ENCODE measurements around the gene MRE11.

The MRE11 gene

GRCh38 chr11:94424662-94425061, 69.0 kb downstream of the MRE11 start:
- Histone ChIP-seq H4K12ac (ENCODE audit: low read depth, low read length) (no peak overlapping the region), H3K23ac (ENCODE audit: low read length) (no peak overlapping the region), H3K4me1 (ENCODE audit: control insufficient read depth in 1 of 2, insufficient read depth in 2 of 2, low read length in 2 of 2) (no peaks in the 10 kb centered on the region), H4K91ac (ENCODE audit: low read depth, low read length) (no peak overlapping the region), H3K27me3 (ENCODE audit: insufficient read depth, low read length) (no peaks in the 10 kb centered on the region), H3K9me3 (ENCODE audit: insufficient read depth, low read depth, low read length) (no peaks in the 10 kb centered on the region), H4K8ac (ENCODE audit: low read depth, low read length) (no peak overlapping the region), H2BK12ac (ENCODE audit: low read length) (no peak overlapping the region), H3K4me2 (ENCODE audit: low read length) (no peak overlapping the region), H3K27ac (ENCODE audit: low read depth, low read length) (no peak overlapping the region), H2AK5ac (ENCODE audit: low read length) (no peak overlapping the region), H3K4ac (ENCODE audit: low read depth, low read length) (no peak overlapping the region), H3K4me3 (ENCODE audit: low read depth, low read length) (no peak overlapping the region), H2BK120ac (ENCODE audit: insufficient read depth, low read length, poor library complexity) (no peak overlapping the region), H3K18ac (ENCODE audit: low read length) (no peak overlapping the region), H3K79me2 (ENCODE audit: control insufficient read depth, insufficient read depth, low read length, poor library complexity) (no peaks in the 10 kb centered on the region), H3K9ac (ENCODE audit: low read length) (no peak overlapping the region), H3K14ac (ENCODE audit: low read length) (no peak overlapping the region), H2AFZ (ENCODE audit: insufficient read depth, low read length, poor library complexity) (no peak overlapping the region), H3K36me3 (ENCODE audit: control insufficient read depth in 1 of 2, insufficient read depth in 2 of 2, low read length in 2 of 2) (peaks cover 4 to 12% of the 10 kb centered on the region in 2 experiments), H2BK5ac (ENCODE audit: low read depth, low read length, poor library complexity) (no peak overlapping the region), H3K79me1 (ENCODE audit: low read length) (no peaks in the 10 kb centered on the region)
- DNase-seq, result peak in 1 of 2 donors; percentile 59
- WGBS (ENCODE audit: extremely low coverage, insufficient coverage, insufficient read length), result no CpG with 5 or more reads among the region's 2 CpGs

- no peak overlapping the region for H2AK5ac ChIP-seq (ENCODE audit: low read length)
- H3K23ac ChIP-seq (ENCODE audit: low read length), result no peak overlapping the region
- no peak overlapping the region for H2AFZ ChIP-seq (ENCODE audit: insufficient read depth, low read length, poor library complexity)
- peaks cover 4 to 9% of the 10 kb centered on the region in 2 experiments for H3K36me3 ChIP-seq (ENCODE audit: control insufficient read depth in 1 of 2, insufficient read depth in 2 of 2, low read length in 2 of 2)
- no peak overlapping the region for H4K8ac ChIP-seq (ENCODE audit: low read depth, low read length)
- no peak overlapping the region for H3K27ac ChIP-seq (ENCODE audit: low read depth, low read length)
- no peak overlapping the region for H3K4me3 ChIP-seq (ENCODE audit: low read depth, low read length)
- no peak overlapping the region for H3K9ac ChIP-seq (ENCODE audit: low read length)
- no peaks in the 10 kb centered on the region for H3K79me1 ChIP-seq (ENCODE audit: low read length)
- H3K18ac ChIP-seq (ENCODE audit: low read length), result no peak overlapping the region
- no peak for DNase-seq
- no peak overlapping the region for H2BK120ac ChIP-seq (ENCODE audit: insufficient read depth, low read length, poor library complexity)
- H3K4me1 ChIP-seq (ENCODE audit: control insufficient read depth in 1 of 2, insufficient read depth in 2 of 2, low read length in 2 of 2), result no peaks in the 10 kb centered on the region
- no peak overlapping the region for H3K14ac ChIP-seq (ENCODE audit: low read length)
- H3K27me3 ChIP-seq (ENCODE audit: insufficient read depth, low read length), result no peaks in the 10 kb centered on the region
- H2BK12ac ChIP-seq (ENCODE audit: low read length), result no peak overlapping the region
- no peak overlapping the region for H4K91ac ChIP-seq (ENCODE audit: low read depth, low read length)
- WGBS (ENCODE audit: extremely low coverage, insufficient coverage, insufficient read length), result no CpG with 5 or more reads among the region's 2 CpGs
- no peak overlapping the region for H4K12ac ChIP-seq (ENCODE audit: low read depth, low read length)
- no peaks in the 10 kb centered on the region for H3K9me3 ChIP-seq (ENCODE audit: insufficient read depth, low read depth, low read length)
- H3K79me2 ChIP-seq (ENCODE audit: control insufficient read depth, insufficient read depth, low read length, poor library complexity), result no peaks in the 10 kb centered on the region
- no peak overlapping the region for H2BK5ac ChIP-seq (ENCODE audit: low read depth, low read length, poor library complexity)
- no peak overlapping the region for H3K4me2 ChIP-seq (ENCODE audit: low read length)
- H3K4ac ChIP-seq (ENCODE audit: low read depth, low read length), result no peak overlapping the region
Observed at GRCh38 chr11:94424011-94424410, 69.6 kb downstream of the MRE11 start.

DNA sequence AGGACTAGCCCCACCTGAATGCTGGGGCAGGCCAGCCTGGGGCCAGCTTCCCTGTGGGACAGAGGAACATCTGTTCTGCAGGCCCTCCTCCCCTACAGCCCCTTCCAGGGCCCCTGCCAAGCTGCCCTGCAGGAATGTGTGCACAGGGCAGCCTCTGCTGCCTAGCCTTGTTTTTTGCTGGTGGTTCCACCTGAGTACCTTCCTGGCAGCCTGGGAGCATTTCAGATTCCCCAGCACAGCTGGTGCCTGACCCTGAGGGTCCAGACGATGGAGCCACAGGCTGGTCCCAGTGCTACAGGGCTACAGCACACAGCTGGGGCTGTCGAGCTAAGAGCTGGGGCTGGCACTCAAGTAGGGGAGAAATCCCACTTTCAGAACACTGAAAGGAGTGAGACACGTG, 70.1 kb downstream of the MRE11 start:
- no peak overlapping the region for H2AFZ ChIP-seq (ENCODE audit: insufficient read depth, low read length, poor library complexity)
- no peaks in the 10 kb centered on the region for H3K27me3 ChIP-seq (ENCODE audit: insufficient read depth, low read length)
- no peaks in the 10 kb centered on the region for H3K79me2 ChIP-seq (ENCODE audit: control insufficient read depth, insufficient read depth, low read length, poor library complexity)
- H4K12ac ChIP-seq (ENCODE audit: low read depth, low read length), result no peak overlapping the region
- no peaks in the 10 kb centered on the region for H3K9me3 ChIP-seq (ENCODE audit: insufficient read depth, low read depth, low read length)
- no peak overlapping the region for H4K8ac ChIP-seq (ENCODE audit: low read depth, low read length)
- H3K36me3 ChIP-seq (ENCODE audit: control insufficient read depth in 1 of 2, insufficient read depth in 2 of 2, low read length in 2 of 2), result peaks cover 4 to 9% of the 10 kb centered on the region in 2 experiments
- H3K14ac ChIP-seq (ENCODE audit: low read length), result no peak overlapping the region
- H3K4ac ChIP-seq (ENCODE audit: low read depth, low read length), result no peak overlapping the region
- no peak overlapping the region for H3K9ac ChIP-seq (ENCODE audit: low read length)
- no peak overlapping the region for H3K23ac ChIP-seq (ENCODE audit: low read length)
- no peak overlapping the region for H3K4me3 ChIP-seq (ENCODE audit: low read depth, low read length)
- H2BK120ac ChIP-seq (ENCODE audit: insufficient read depth, low read length, poor library complexity), result no peak overlapping the region
- H3K4me2 ChIP-seq (ENCODE audit: low read length), result no peak overlapping the region
- no peak overlapping the region for H3K27ac ChIP-seq (ENCODE audit: low read depth, low read length)
- H2BK5ac ChIP-seq (ENCODE audit: low read depth, low read length, poor library complexity), result no peak overlapping the region
- H2BK12ac ChIP-seq (ENCODE audit: low read length), result no peak overlapping the region
- no peaks in the 10 kb centered on the region for H3K4me1 ChIP-seq (ENCODE audit: control insufficient read depth in 1 of 2, insufficient read depth in 2 of 2, low read length in 2 of 2)
- H3K18ac ChIP-seq (ENCODE audit: low read length), result no peak overlapping the region
- H4K91ac ChIP-seq (ENCODE audit: low read depth, low read length), result no peak overlapping the region
- DNase-seq, result no peak
- H3K79me1 ChIP-seq (ENCODE audit: low read length), result no peaks in the 10 kb centered on the region
- no peak overlapping the region for H2AK5ac ChIP-seq (ENCODE audit: low read length)
- no CpG with 5 or more reads among the region's 3 CpGs for WGBS (ENCODE audit: extremely low coverage, insufficient coverage, insufficient read length)

GRCh38 chr11:94418123-94418765, 75.4 kb downstream of the MRE11 start:
- no peak overlapping the region for H4K8ac ChIP-seq (ENCODE audit: low read depth, low read length)
- H4K91ac ChIP-seq (ENCODE audit: low read depth, low read length), result no peak overlapping the region
- no peaks in the 10 kb centered on the region for H3K79me2 ChIP-seq (ENCODE audit: control insufficient read depth, insufficient read depth, low read length, poor library complexity)
- H2BK5ac ChIP-seq (ENCODE audit: low read depth, low read length, poor library complexity), result no peak overlapping the region
- no peak overlapping the region for H3K27ac ChIP-seq (ENCODE audit: low read depth, low read length)
- H3K4me3 ChIP-seq (ENCODE audit: low read depth, low read length), result no peak overlapping the region
- no peak overlapping the region for H4K12ac ChIP-seq (ENCODE audit: low read depth, low read length)
- no peaks in the 10 kb centered on the region for H3K9me3 ChIP-seq (ENCODE audit: insufficient read depth, low read depth, low read length)
- no peak overlapping the region for H2BK12ac ChIP-seq (ENCODE audit: low read length)
- no peaks in the 10 kb centered on the region for H3K79me1 ChIP-seq (ENCODE audit: low read length)
- no CpG with 5 or more reads among the region's 3 CpGs for WGBS (ENCODE audit: extremely low coverage, insufficient coverage, insufficient read length)
- H2BK120ac ChIP-seq (ENCODE audit: insufficient read depth, low read length, poor library complexity), result no peak overlapping the region
- H3K27me3 ChIP-seq (ENCODE audit: insufficient read depth, low read length), result no peaks in the 10 kb centered on the region
- no peak overlapping the region for H3K9ac ChIP-seq (ENCODE audit: low read length)
- H2AFZ ChIP-seq (ENCODE audit: insufficient read depth, low read length, poor library complexity), result no peak overlapping the region
- no peak overlapping the region for H3K18ac ChIP-seq (ENCODE audit: low read length)
- no peak overlapping the region for H3K23ac ChIP-seq (ENCODE audit: low read length)
- H3K4me1 ChIP-seq (ENCODE audit: control insufficient read depth in 1 of 2, insufficient read depth in 2 of 2, low read length in 2 of 2), result no peaks in the 10 kb centered on the region
- peaks cover under 1 to 2% of the 10 kb centered on the region in 2 experiments for H3K36me3 ChIP-seq (ENCODE audit: control insufficient read depth in 1 of 2, insufficient read depth in 2 of 2, low read length in 2 of 2)
- H3K4me2 ChIP-seq (ENCODE audit: low read length), result no peak overlapping the region
- H3K14ac ChIP-seq (ENCODE audit: low read length), result no peak overlapping the region
- no peak for DNase-seq
- no peak overlapping the region for H2AK5ac ChIP-seq (ENCODE audit: low read length)
- no peak overlapping the region for H3K4ac ChIP-seq (ENCODE audit: low read depth, low read length)
